WTC11 (cell line): ENCODE results near the gene FAM162B.
A peak's percentile ranks its signal among the peaks of the same experiment; 100 is the strongest.

Source experiments
- ATF1 ChIP-seq: sonication (generic); formaldehyde crosslinking; IDR thresholded peaks from 2 replicates; pipeline ENCODE4 v1.8.1; 2023; ENCODE audit warnings: mild to moderate bottlenecking, moderate library complexity, missing genetic modification reagents
- NR1H2 ChIP-seq: sonication (generic); formaldehyde crosslinking; IDR thresholded peaks from 2 replicates; pipeline ENCODE4 v1.9.0; 2021; ENCODE audit warnings: mild to moderate bottlenecking, moderate library complexity, missing genetic modification reagents
- SMAD4 ChIP-seq: sonication (generic); formaldehyde crosslinking; IDR thresholded peaks from 2 replicates; pipeline ENCODE4 v1.8.0; 2022; ENCODE audit warnings: mild to moderate bottlenecking, missing genetic modification reagents
- ZNF263 ChIP-seq: sonication (generic); formaldehyde crosslinking; IDR thresholded peaks from 2 replicates; pipeline ENCODE4 v1.8.1; 2022; ENCODE audit warnings: low read depth, mild to moderate bottlenecking, moderate library complexity, missing genetic modification reagents
- TF ChIP-seq, protein P1 (sequence below): fragments of 200-600 bp; IDR thresholded peaks from 2 replicates; pipeline ENCODE4 v1.8.0; 2022; ENCODE audit warnings: antibody characterized with exemption
- TF ChIP-seq, protein P2 (sequence below): sonication (generic); formaldehyde crosslinking; IDR thresholded peaks from 2 replicates; pipeline ENCODE4 v1.8.0; 2023; ENCODE audit warnings: missing genetic modification reagents, mild to moderate bottlenecking, borderline replicate concordance
- TF ChIP-seq, protein P3 (sequence below): sonication (generic); formaldehyde crosslinking; IDR thresholded peaks from 2 replicates; pipeline ENCODE4 v1.8.1; 2022; ENCODE audit warnings: low read depth, mild to moderate bottlenecking, moderate library complexity, missing genetic modification reagents, borderline replicate concordance
- TF ChIP-seq, protein P4 (sequence below): sonication (generic); formaldehyde crosslinking; conservative IDR thresholded peaks from 2 replicates; pipeline ENCODE4 v1.8.1; 2023; ENCODE audit warnings: mild to moderate bottlenecking, low read depth, missing genetic modification reagents, moderate library complexity
- TF ChIP-seq, protein P5 (sequence below): sonication (generic); formaldehyde crosslinking; IDR thresholded peaks from 2 replicates; pipeline ENCODE4 v1.8.0; 2022; ENCODE audit warnings: mild to moderate bottlenecking, missing genetic modification reagents
- TF ChIP-seq, protein P6 (sequence below): sonication (generic); formaldehyde crosslinking; IDR thresholded peaks from 2 replicates; pipeline ENCODE4 v1.8.1; 2023; ENCODE audit warnings: mild to moderate bottlenecking, missing genetic modification reagents
- TF ChIP-seq, protein P7 (sequence below): sonication (generic); formaldehyde crosslinking; IDR thresholded peaks from 2 replicates; pipeline ENCODE4 v1.8.1; 2023; ENCODE audit warnings: mild to moderate bottlenecking, missing genetic modification reagents, moderate library complexity
- TF ChIP-seq, protein P8 (sequence below): sonication (generic); formaldehyde crosslinking; IDR thresholded peaks from 2 replicates; pipeline ENCODE4 v1.8.0; 2022; ENCODE audit warnings: mild to moderate bottlenecking, missing genetic modification reagents

DNA sequence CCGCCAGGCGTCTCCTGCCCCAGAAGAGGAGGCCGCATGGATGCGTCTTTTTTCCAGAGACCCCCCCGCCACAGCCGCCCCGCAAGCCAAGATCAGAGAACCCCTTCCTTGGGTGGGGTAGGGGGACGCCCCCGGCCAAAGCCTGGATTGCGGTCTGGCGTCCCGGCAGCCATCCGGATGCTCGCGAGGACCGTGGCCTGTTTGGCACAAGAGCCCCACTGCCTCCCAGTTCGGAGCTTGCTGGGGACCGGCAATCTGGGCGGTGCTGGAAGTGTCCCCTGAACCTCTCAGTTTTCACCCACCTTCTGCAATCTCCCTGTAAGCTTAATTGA lies 924 bp downstream of the FAM162B start:
- TF ChIP-seq, protein P1, sequence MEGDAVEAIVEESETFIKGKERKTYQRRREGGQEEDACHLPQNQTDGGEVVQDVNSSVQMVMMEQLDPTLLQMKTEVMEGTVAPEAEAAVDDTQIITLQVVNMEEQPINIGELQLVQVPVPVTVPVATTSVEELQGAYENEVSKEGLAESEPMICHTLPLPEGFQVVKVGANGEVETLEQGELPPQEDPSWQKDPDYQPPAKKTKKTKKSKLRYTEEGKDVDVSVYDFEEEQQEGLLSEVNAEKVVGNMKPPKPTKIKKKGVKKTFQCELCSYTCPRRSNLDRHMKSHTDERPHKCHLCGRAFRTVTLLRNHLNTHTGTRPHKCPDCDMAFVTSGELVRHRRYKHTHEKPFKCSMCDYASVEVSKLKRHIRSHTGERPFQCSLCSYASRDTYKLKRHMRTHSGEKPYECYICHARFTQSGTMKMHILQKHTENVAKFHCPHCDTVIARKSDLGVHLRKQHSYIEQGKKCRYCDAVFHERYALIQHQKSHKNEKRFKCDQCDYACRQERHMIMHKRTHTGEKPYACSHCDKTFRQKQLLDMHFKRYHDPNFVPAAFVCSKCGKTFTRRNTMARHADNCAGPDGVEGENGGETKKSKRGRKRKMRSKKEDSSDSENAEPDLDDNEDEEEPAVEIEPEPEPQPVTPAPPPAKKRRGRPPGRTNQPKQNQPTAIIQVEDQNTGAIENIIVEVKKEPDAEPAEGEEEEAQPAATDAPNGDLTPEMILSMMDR, result no peak
- TF ChIP-seq, protein P2, sequence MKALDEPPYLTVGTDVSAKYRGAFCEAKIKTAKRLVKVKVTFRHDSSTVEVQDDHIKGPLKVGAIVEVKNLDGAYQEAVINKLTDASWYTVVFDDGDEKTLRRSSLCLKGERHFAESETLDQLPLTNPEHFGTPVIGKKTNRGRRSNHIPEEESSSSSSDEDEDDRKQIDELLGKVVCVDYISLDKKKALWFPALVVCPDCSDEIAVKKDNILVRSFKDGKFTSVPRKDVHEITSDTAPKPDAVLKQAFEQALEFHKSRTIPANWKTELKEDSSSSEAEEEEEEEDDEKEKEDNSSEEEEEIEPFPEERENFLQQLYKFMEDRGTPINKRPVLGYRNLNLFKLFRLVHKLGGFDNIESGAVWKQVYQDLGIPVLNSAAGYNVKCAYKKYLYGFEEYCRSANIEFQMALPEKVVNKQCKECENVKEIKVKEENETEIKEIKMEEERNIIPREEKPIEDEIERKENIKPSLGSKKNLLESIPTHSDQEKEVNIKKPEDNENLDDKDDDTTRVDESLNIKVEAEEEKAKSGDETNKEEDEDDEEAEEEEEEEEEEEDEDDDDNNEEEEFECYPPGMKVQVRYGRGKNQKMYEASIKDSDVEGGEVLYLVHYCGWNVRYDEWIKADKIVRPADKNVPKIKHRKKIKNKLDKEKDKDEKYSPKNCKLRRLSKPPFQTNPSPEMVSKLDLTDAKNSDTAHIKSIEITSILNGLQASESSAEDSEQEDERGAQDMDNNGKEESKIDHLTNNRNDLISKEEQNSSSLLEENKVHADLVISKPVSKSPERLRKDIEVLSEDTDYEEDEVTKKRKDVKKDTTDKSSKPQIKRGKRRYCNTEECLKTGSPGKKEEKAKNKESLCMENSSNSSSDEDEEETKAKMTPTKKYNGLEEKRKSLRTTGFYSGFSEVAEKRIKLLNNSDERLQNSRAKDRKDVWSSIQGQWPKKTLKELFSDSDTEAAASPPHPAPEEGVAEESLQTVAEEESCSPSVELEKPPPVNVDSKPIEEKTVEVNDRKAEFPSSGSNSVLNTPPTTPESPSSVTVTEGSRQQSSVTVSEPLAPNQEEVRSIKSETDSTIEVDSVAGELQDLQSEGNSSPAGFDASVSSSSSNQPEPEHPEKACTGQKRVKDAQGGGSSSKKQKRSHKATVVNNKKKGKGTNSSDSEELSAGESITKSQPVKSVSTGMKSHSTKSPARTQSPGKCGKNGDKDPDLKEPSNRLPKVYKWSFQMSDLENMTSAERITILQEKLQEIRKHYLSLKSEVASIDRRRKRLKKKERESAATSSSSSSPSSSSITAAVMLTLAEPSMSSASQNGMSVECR (CRISPR knock-in tag), result no peak
- TF ChIP-seq ATF1 (CRISPR knock-in tag) (no peak), SMAD4 (CRISPR knock-in tag) (no peak), NR1H2 (CRISPR knock-in tag) (no peak), ZNF263 (CRISPR knock-in tag) (no peak)
- TF ChIP-seq, protein P3, sequence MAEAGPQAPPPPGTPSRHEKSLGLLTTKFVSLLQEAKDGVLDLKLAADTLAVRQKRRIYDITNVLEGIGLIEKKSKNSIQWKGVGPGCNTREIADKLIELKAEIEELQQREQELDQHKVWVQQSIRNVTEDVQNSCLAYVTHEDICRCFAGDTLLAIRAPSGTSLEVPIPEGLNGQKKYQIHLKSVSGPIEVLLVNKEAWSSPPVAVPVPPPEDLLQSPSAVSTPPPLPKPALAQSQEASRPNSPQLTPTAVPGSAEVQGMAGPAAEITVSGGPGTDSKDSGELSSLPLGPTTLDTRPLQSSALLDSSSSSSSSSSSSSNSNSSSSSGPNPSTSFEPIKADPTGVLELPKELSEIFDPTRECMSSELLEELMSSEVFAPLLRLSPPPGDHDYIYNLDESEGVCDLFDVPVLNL (CRISPR knock-in tag), result no peak
- TF ChIP-seq, protein P4, sequence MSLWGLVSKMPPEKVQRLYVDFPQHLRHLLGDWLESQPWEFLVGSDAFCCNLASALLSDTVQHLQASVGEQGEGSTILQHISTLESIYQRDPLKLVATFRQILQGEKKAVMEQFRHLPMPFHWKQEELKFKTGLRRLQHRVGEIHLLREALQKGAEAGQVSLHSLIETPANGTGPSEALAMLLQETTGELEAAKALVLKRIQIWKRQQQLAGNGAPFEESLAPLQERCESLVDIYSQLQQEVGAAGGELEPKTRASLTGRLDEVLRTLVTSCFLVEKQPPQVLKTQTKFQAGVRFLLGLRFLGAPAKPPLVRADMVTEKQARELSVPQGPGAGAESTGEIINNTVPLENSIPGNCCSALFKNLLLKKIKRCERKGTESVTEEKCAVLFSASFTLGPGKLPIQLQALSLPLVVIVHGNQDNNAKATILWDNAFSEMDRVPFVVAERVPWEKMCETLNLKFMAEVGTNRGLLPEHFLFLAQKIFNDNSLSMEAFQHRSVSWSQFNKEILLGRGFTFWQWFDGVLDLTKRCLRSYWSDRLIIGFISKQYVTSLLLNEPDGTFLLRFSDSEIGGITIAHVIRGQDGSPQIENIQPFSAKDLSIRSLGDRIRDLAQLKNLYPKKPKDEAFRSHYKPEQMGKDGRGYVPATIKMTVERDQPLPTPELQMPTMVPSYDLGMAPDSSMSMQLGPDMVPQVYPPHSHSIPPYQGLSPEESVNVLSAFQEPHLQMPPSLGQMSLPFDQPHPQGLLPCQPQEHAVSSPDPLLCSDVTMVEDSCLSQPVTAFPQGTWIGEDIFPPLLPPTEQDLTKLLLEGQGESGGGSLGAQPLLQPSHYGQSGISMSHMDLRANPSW (CRISPR knock-in tag), result no peak
- TF ChIP-seq, protein P5, sequence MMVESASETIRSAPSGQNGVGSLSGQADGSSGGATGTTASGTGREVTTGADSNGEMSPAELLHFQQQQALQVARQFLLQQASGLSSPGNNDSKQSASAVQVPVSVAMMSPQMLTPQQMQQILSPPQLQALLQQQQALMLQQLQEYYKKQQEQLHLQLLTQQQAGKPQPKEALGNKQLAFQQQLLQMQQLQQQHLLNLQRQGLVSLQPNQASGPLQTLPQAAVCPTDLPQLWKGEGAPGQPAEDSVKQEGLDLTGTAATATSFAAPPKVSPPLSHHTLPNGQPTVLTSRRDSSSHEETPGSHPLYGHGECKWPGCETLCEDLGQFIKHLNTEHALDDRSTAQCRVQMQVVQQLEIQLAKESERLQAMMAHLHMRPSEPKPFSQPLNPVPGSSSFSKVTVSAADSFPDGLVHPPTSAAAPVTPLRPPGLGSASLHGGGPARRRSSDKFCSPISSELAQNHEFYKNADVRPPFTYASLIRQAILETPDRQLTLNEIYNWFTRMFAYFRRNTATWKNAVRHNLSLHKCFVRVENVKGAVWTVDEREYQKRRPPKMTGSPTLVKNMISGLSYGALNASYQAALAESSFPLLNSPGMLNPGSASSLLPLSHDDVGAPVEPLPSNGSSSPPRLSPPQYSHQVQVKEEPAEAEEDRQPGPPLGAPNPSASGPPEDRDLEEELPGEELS (CRISPR knock-in tag), result no peak
- TF ChIP-seq, protein P6, sequence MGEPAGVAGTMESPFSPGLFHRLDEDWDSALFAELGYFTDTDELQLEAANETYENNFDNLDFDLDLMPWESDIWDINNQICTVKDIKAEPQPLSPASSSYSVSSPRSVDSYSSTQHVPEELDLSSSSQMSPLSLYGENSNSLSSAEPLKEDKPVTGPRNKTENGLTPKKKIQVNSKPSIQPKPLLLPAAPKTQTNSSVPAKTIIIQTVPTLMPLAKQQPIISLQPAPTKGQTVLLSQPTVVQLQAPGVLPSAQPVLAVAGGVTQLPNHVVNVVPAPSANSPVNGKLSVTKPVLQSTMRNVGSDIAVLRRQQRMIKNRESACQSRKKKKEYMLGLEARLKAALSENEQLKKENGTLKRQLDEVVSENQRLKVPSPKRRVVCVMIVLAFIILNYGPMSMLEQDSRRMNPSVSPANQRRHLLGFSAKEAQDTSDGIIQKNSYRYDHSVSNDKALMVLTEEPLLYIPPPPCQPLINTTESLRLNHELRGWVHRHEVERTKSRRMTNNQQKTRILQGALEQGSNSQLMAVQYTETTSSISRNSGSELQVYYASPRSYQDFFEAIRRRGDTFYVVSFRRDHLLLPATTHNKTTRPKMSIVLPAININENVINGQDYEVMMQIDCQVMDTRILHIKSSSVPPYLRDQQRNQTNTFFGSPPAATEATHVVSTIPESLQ (CRISPR knock-in tag), result no peak
- TF ChIP-seq, protein P7, sequence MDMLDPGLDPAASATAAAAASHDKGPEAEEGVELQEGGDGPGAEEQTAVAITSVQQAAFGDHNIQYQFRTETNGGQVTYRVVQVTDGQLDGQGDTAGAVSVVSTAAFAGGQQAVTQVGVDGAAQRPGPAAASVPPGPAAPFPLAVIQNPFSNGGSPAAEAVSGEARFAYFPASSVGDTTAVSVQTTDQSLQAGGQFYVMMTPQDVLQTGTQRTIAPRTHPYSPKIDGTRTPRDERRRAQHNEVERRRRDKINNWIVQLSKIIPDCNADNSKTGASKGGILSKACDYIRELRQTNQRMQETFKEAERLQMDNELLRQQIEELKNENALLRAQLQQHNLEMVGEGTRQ (CRISPR knock-in tag), result 0 out of 2 replicates have a peak, but pooled peaks have one; percentile 16
- TF ChIP-seq, protein P8, sequence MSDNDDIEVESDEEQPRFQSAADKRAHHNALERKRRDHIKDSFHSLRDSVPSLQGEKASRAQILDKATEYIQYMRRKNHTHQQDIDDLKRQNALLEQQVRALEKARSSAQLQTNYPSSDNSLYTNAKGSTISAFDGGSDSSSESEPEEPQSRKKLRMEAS (CRISPR knock-in tag), result 0 out of 2 replicates have a peak, but pooled peaks have one; percentile 2
